Omental fat pad (tissue), 4 donors: Measurements from ENCODE around the gene AK2. TPM values are rescaled to one million over a fixed set of nuclear protein-coding genes. Genes with fewer than 3 reads are reported as not detected.
"Not testable (repeated sequence)": the region's sequence is repeated elsewhere in the genome, so short reads cannot be mapped to it uniquely, and the experiment has no call there.

Experiments
- ATAC-seq: fragments of 150-250 bp; one replicate; pipeline ENCODE4 v1.9.1; 2016; ENCODE audit warnings: mild to moderate bottlenecking, moderate library complexity; ENCODE audit not compliant: low FRiP score
- DNase-seq: peaks from one replicate; pipeline ENCODE4 v3.0.0-alpha.2; 2019; ENCODE audit warnings: low spot score
- total RNA-seq, 4 donors: library from RNA; depleted of rRNA; stranded (reverse); fragments of >200 nt; gene quantifications; one replicate each; pipeline ENCODE4 v1.1.0, GENCODE V29; 2016
- TF ChIP-seq, protein P1 (sequence below), 3 donors: fragments of 450-650 bp; IDR thresholded peaks; one replicate each; pipeline ENCODE4 v1.5.1; 2016 to 2017; ENCODE audit warnings: antibody characterized with exemption in 3 of 3, mild to moderate bottlenecking in 3 of 3, moderate library complexity in 2 of 3

The AK2 gene
- total RNA-seq, 4 donors from 2014 or later = 146 to 297 (median 161) TPM

DNA sequence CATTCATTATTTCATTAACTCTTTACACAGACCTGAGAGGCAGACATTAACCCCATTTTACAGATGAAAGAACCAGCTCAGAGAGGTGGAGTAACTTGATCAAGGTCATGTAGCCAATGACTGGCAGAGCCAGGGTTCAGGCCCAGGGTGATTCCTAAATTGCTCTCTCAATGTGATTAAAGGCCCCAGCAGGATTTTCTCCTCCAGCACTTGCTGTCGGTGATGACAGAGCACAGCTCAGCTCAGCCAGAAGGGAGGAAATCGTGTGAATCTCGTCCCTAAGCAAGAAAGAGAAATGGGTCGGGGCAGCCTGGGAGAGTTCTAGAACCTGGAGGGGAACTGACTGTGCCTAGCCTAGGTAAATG is 52.6 kb downstream of the AK2 start:
- ATAC-seq = no peak
- no peak for DNase-seq
- TF ChIP-seq, protein P1, sequence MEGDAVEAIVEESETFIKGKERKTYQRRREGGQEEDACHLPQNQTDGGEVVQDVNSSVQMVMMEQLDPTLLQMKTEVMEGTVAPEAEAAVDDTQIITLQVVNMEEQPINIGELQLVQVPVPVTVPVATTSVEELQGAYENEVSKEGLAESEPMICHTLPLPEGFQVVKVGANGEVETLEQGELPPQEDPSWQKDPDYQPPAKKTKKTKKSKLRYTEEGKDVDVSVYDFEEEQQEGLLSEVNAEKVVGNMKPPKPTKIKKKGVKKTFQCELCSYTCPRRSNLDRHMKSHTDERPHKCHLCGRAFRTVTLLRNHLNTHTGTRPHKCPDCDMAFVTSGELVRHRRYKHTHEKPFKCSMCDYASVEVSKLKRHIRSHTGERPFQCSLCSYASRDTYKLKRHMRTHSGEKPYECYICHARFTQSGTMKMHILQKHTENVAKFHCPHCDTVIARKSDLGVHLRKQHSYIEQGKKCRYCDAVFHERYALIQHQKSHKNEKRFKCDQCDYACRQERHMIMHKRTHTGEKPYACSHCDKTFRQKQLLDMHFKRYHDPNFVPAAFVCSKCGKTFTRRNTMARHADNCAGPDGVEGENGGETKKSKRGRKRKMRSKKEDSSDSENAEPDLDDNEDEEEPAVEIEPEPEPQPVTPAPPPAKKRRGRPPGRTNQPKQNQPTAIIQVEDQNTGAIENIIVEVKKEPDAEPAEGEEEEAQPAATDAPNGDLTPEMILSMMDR (IDR thresholded peaks at IDR 0.05) = no peak

GRCh38 chr1:32983020-32983419 is 53.7 kb downstream of the AK2 start:
- DNase-seq = no peak
- TF ChIP-seq, protein P1 (IDR thresholded peaks at IDR 0.05) = no peak
- no peak for ATAC-seq

DNA sequence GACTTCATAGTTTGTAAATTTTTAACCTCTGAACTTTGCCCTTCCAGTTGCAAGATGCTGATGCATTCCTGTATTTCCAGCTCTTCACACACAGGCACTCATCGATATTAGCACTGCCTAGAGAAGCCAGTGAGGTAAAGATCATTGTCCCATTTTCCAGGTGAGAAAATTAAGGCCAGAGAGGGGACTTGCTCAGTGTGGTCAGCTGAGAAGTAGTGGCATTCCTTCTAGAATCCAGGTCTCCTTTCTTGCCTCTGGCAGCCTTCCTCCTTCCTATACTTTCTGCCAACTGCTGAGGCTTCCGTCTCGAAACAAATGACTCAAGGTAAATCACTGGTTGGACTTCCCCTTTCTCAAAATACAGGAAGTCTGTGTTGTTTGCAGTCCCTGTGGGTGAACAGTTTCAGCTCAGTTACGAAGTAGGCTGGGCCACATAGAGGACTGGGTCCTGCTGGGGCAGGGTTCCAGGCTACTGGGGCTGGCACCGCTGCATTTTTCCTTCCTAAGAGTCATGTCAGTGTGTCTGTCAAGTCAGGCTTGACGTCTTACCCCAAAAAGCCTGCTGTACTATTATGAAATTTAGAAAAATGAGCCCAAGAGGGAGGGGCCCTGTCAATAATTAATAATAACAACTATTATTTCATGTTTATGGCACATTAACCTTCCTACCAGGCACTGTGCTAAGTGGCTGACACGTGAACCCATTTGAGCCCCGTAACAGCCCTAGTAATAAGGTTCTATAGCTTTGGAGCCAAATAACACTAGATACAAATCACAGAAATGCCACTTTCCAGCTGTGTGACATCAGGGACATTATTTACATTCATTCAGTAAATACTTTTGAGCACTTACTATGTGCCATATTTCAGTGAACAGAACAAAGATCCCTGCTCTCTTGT is 55.4 kb downstream of the AK2 start:
- ATAC-seq (peak; percentile 81), DNase-seq (no peak)
- TF ChIP-seq, protein P1 (IDR thresholded peaks at IDR 0.05) = no peak

- no peak for DNase-seq
- TF ChIP-seq, protein P1 (IDR thresholded peaks at IDR 0.05) = no peak
- ATAC-seq = no peak
Observed at GRCh38 chr1:32980080-32980479, 56.6 kb downstream of the AK2 start.

- ATAC-seq (no peak), DNase-seq (no peak)
- TF ChIP-seq, protein P1 (IDR thresholded peaks at IDR 0.05) = no peak
Observed at GRCh38 chr1:32978854-32979253, 57.8 kb downstream of the AK2 start.

GRCh38 chr1:32977546-32978087 is 59.1 kb downstream of the AK2 start:
- DNase-seq (no peak), ATAC-seq (no peak)
- TF ChIP-seq, protein P1 (IDR thresholded peaks at IDR 0.05) = no peak

GRCh38 chr1:32975055-32975454 is 61.6 kb downstream of the AK2 start:
- not testable (repeated sequence) for DNase-seq, ATAC-seq

GRCh38 chr1:32973458-32973857 is 63.2 kb downstream of the AK2 start:
- ATAC-seq, DNase-seq: not testable (repeated sequence)
